ENCODE data around the gene POLK. TPM values are rescaled to one million over a fixed set of nuclear protein-coding genes. Genes with fewer than 3 reads are reported as not detected.

Gene POLK
- total RNA-seq, 2 experiments from 2014 or later, result 16.0 to 29.5 TPM

- CTCF ChIA-PET (ENCODE audit: unreplicated experiment), result no interaction called here
- TF ChIP-seq, protein P1, sequence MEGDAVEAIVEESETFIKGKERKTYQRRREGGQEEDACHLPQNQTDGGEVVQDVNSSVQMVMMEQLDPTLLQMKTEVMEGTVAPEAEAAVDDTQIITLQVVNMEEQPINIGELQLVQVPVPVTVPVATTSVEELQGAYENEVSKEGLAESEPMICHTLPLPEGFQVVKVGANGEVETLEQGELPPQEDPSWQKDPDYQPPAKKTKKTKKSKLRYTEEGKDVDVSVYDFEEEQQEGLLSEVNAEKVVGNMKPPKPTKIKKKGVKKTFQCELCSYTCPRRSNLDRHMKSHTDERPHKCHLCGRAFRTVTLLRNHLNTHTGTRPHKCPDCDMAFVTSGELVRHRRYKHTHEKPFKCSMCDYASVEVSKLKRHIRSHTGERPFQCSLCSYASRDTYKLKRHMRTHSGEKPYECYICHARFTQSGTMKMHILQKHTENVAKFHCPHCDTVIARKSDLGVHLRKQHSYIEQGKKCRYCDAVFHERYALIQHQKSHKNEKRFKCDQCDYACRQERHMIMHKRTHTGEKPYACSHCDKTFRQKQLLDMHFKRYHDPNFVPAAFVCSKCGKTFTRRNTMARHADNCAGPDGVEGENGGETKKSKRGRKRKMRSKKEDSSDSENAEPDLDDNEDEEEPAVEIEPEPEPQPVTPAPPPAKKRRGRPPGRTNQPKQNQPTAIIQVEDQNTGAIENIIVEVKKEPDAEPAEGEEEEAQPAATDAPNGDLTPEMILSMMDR (conservative IDR thresholded peaks at IDR 0.05; ENCODE audit: low read length), result no peak
- no peak for TF ChIP-seq EZH2phosphoT487 (IDR thresholded peaks at IDR 0.05; ENCODE audit: borderline replicate concordance, low read depth, low read length)
- DNase-seq (ENCODE audit: low spot score), result no peak
- Histone ChIP-seq H3K36me3 (ENCODE audit: insufficient read depth, low read length) (no peaks in the 10 kb centered on the region; the same call in 1 of the 2 replicates), H3K4me1 (ENCODE audit: insufficient read depth, low read length, poor library complexity, severe bottlenecking) (no peaks in the 10 kb centered on the region), H3K9me3 (ENCODE audit: low read length) (no peaks in the 10 kb centered on the region), H3K27ac (ENCODE audit: low read depth, low read length, poor library complexity, severe bottlenecking) (no peak overlapping the region), H2AFZ (ENCODE audit: low read length) (no peak overlapping the region), H3K79me2 (ENCODE audit: insufficient read depth, low read depth, low read length) (no peaks in the 10 kb centered on the region), H3K4me3 (ENCODE audit: low read depth, low read length, poor library complexity, severe bottlenecking) (no peak overlapping the region), H4K20me1 (ENCODE audit: insufficient read depth, low read length) (no peaks in the 10 kb centered on the region), H3K4me2 (ENCODE audit: low read length) (no peak overlapping the region), H3K9me2 (ENCODE audit: insufficient read depth, low read length) (no peaks in the 10 kb centered on the region)
- intact Hi-C loops (cut with micrococcal nuclease; ENCODE audit: unreplicated experiment), result no loop called here
- POLR2A ChIA-PET, result no interaction called here
- no TSS peak for BruUV-seq (replicated peaks)
These were observed 89.9 kb downstream of the POLK start for GRCh38 chr5:75601567-75601966.

DNA sequence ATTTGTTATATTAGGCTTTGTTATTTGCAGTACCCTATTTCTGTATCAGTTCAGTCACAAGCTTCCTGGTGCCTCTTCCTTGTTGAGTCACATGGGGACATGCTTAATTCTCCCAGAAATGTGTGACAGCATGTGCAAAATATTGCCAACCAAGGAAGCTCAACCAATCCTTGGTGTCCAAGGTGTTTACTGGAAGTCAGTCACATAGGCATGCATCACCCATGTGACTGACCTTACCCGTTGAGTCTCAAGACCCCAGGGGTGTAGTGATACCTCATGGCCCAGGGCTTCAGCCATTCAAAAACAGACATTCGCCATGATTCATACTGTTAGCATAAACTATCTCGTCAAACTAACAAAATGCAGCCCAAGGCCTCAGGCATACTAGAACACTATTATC, 90.3 kb downstream of the POLK start:
- BruUV-seq (replicated peaks), result no TSS peak
- no peak for DNase-seq (ENCODE audit: low spot score)
- no peak overlapping the region for H3K27ac ChIP-seq (ENCODE audit: low read depth, low read length, poor library complexity, severe bottlenecking)
- H3K36me3 ChIP-seq (ENCODE audit: insufficient read depth, low read length), result no peaks in the 10 kb centered on the region; the same call in 1 of the 2 replicates
- H2AFZ ChIP-seq (ENCODE audit: low read length), result no peak overlapping the region
- intact Hi-C loops (cut with micrococcal nuclease; ENCODE audit: unreplicated experiment), result no loop called here
- no peaks in the 10 kb centered on the region for H3K9me2 ChIP-seq (ENCODE audit: insufficient read depth, low read length)
- no peaks in the 10 kb centered on the region for H3K9me3 ChIP-seq (ENCODE audit: low read length)
- no peak overlapping the region for H3K4me3 ChIP-seq (ENCODE audit: low read depth, low read length, poor library complexity, severe bottlenecking)
- ChIA-PET POLR2A (no interaction called here), CTCF (ENCODE audit: unreplicated experiment) (no interaction called here)
- no peak overlapping the region for H3K4me2 ChIP-seq (ENCODE audit: low read length)
- no peaks in the 10 kb centered on the region for H3K79me2 ChIP-seq (ENCODE audit: insufficient read depth, low read depth, low read length)
- no peak for TF ChIP-seq EZH2phosphoT487 (IDR thresholded peaks at IDR 0.05; ENCODE audit: borderline replicate concordance, low read depth, low read length)
- TF ChIP-seq, protein P1 (conservative IDR thresholded peaks at IDR 0.05; ENCODE audit: low read length), result no peak
- H3K4me1 ChIP-seq (ENCODE audit: insufficient read depth, low read length, poor library complexity, severe bottlenecking), result no peaks in the 10 kb centered on the region
- H4K20me1 ChIP-seq (ENCODE audit: insufficient read depth, low read length), result no peaks in the 10 kb centered on the region

DNA sequence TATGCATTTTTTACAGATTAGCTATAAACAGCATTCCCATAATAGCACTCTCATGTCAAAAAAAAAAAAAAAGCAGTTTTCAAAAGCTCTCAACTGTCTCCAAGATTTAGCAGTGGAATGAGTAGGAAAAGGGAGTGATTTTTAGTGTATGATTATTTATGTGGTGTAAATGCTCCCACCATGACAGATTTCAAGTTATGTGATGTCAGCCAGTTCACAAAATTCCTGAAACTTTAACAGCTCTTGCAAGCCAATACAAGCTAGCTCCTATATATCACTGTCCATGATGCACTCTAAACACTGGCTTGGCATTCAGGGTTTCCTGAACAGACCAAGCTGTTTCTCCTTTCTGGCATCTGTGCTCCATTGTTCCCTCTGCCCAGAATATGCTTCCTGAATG, 91.7 kb downstream of the POLK start:
- TF ChIP-seq, protein P1 (conservative IDR thresholded peaks at IDR 0.05; ENCODE audit: low read length), result no peak
- no peak for TF ChIP-seq EZH2phosphoT487 (IDR thresholded peaks at IDR 0.05; ENCODE audit: borderline replicate concordance, low read depth, low read length)
- H3K4me3 ChIP-seq (ENCODE audit: low read depth, low read length, poor library complexity, severe bottlenecking), result no peak overlapping the region
- H3K79me2 ChIP-seq (ENCODE audit: insufficient read depth, low read depth, low read length), result no peaks in the 10 kb centered on the region
- ChIA-PET CTCF (ENCODE audit: unreplicated experiment) (no interaction called here), POLR2A (interaction anchor here (0.5 to 0.8 kb wide), 3 partner anchors 11 to 68 kb away, joined by 3 to 4 read pairs (median 4); no protein-coding TSS in a partner anchor)
- no peak for DNase-seq (ENCODE audit: low spot score)
- no peaks in the 10 kb centered on the region for H3K4me1 ChIP-seq (ENCODE audit: insufficient read depth, low read length, poor library complexity, severe bottlenecking)
- H4K20me1 ChIP-seq (ENCODE audit: insufficient read depth, low read length), result no peaks in the 10 kb centered on the region
- H3K9me3 ChIP-seq (ENCODE audit: low read length), result no peaks in the 10 kb centered on the region
- H3K9me2 ChIP-seq (ENCODE audit: insufficient read depth, low read length), result no peaks in the 10 kb centered on the region
- no TSS peak for BruUV-seq (replicated peaks)
- H2AFZ ChIP-seq (ENCODE audit: low read length), result no peak overlapping the region
- no peak overlapping the region for H3K4me2 ChIP-seq (ENCODE audit: low read length)
- intact Hi-C loops (cut with micrococcal nuclease; ENCODE audit: unreplicated experiment), result no loop called here
- H3K36me3 ChIP-seq (ENCODE audit: insufficient read depth, low read length), result no peaks in the 10 kb centered on the region; the same call in 1 of the 2 replicates
- H3K27ac ChIP-seq (ENCODE audit: low read depth, low read length, poor library complexity, severe bottlenecking), result no peak overlapping the region
